ENCODE results near the gene PUS1.
"Not testable (repeated sequence)": the region's sequence is repeated elsewhere in the genome, so short reads cannot be mapped to it uniquely, and the experiment has no call there.

The PUS1 gene

DNA sequence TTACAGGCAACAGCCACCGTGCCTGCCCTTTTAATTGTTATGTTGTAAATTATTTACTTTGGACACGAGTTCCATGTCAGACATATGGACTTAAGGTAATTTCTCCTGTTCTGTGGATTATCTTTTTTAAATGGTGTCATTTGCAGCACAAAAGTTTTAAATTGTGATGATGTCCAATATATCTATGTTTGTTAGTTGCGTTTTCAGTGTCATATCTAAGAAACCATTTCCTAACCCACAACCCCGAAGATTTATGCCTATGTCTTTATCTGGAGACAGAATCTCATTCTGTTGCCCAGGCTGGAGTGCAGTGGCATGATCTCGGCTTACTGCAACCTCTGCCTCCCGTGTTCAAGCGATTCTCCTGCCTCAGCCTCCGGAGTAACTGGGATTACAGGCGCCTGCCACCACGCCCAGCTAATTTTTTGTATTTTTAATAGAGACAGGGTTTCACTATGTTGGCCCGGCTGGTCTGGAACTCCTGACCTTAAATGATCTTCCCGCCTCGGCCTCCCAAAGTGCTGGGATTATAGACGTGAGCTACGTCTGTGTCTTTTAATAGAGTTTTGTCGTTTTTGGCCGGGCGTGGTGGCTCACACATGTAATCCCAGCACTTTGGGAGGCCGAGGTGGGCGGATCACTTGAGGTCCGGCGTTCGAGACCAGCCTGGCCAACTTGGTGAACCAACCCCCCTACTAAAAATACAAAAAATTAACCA, 19.8 kb downstream of the PUS1 start:
- not testable (repeated sequence) for H3K4me3 ChIP-seq (ENCODE audit: low read length); H3K9ac ChIP-seq (ENCODE audit: low read length); H3K36me3 ChIP-seq (ENCODE audit: control insufficient read depth, insufficient read depth, low read length)

DNA sequence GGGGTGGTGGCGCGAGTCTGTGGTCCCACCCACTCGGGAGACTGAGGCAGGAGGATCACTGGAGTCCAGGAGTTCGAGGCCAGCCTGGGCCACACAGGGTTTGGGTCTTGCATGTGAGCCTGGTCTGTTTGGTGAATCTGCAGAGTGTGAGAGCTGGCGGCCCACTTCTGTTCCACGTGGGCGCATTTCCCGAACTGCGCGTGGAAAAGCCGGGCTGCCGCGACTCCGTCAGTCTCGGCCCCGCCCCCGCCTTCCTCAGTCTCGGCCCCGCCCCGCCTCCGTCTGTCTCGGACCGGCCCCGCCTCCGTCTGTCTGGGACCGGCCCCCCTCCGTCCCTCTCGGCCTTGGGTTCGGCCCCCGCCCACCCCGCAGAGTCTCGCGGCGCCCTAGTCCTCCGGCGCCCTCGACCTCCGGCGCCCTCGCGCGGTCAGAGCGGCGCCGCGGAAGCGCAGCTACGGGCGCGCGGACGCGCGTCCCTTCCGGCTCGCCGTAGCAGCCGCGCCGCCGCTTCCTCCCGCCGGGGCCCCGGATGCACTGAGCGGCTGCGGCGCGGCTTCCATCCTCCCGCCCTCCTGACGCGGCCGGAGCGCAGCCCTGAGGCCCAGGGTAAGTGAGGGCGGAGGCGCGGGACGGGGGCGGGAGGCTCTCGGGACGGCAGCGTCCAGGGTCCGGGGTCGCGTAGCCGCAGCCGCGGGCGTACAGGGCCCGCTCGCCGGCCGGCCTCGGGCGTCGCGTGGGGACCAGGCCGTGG, 20.5 kb downstream of the PUS1 start, which contains the start of gene EP400:
EP400 (plus strand) TSS at position 512 of the 751 bp plus-strand sequence. CDS start 10,678 bp downstream, outside the sequence.
- Histone ChIP-seq H3K9ac (ENCODE audit: low read length) (peak within 1 kb of the TSS; percentile 87), H3K36me3 (ENCODE audit: control insufficient read depth, insufficient read depth, low read length) (no peaks in the 10 kb centered on the region), H3K4me3 (ENCODE audit: low read length) (peak within 1 kb of the TSS; percentile 80), H3K9me3 (ENCODE audit: control insufficient read depth, low read length) (no peaks in the 10 kb centered on the region), H3K4me1 (ENCODE audit: control insufficient read depth, insufficient read depth, low read length) (peaks cover 9% of the 10 kb centered on the region), H3K27me3 (ENCODE audit: control insufficient read depth, insufficient read depth, low read length) (no peaks in the 10 kb centered on the region)

More for the DNA sequence above, 19.8 kb downstream of the PUS1 start:
- not testable (repeated sequence) for H3K4me1 ChIP-seq (ENCODE audit: control insufficient read depth, insufficient read depth, low read length); H3K27me3 ChIP-seq (ENCODE audit: control insufficient read depth, insufficient read depth, low read length); H3K9me3 ChIP-seq (ENCODE audit: control insufficient read depth, low read length)

DNA sequence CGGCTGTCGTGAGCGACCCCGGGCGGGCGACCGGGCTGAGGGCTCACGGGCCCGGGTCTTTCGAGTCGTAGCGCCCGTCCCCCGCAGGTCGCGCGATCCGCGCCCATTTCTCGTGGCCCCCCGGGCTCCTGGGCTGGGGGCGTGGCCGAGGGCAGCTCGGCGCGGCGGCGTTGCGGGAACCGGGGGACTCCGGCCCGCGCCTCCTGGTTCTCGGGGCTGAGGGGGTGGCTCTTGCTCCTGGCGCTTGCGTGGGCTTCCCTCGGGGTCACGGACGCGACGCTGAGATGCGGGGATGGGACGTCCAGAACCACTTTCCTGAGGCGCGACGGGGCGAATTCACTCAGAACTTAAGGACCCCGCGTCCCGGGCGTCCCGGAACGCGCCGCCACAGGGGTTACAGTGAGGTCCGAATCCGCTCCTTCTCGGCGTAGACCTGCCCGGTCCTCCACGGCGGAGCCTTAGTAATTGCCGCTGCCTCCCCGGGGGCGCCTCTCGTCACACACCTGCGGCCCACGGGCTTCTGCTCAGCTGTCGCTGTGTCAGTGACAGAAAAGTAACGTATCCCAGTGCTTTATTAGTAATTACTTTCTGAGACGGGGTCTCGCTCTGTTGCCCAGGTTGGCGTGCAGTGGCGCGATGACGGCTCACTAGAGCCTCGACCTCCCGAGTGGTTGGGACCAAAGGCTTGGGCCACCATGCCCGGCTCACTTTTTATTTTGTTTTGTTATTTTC, 21.3 kb downstream of the PUS1 start:
- no peaks in the 10 kb centered on the region for H3K9me3 ChIP-seq (ENCODE audit: control insufficient read depth, low read length)
- no peaks in the 10 kb centered on the region for H3K27me3 ChIP-seq (ENCODE audit: control insufficient read depth, insufficient read depth, low read length)
- peaks cover 9% of the 10 kb centered on the region for H3K4me1 ChIP-seq (ENCODE audit: control insufficient read depth, insufficient read depth, low read length)
- no peaks in the 10 kb centered on the region for H3K36me3 ChIP-seq (ENCODE audit: control insufficient read depth, insufficient read depth, low read length)
- peak overlapping the region; percentile 80 for H3K4me3 ChIP-seq (ENCODE audit: low read length)
- H3K9ac ChIP-seq (ENCODE audit: low read length) = peak overlapping the region; percentile 87

DNA sequence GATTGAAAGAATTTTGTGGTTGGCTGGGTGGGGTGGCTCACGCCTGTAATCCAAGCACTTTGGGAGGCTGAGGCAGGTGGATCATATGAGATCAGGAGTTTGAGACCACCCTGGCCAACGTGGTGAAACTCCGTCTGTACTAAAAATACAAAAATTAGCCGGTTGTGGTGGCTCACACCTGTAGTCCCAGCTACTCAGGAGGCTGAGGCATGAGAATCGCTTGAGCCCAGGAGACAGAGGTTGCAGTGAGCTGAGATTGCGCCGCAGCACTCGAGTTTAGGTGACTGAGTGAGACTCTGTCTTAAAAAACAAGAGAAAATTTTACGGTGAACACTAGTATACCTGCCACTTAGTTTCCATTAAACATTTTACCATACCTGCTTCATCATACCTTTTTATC, 24.7 kb downstream of the PUS1 start:
- not testable (repeated sequence) for H3K27me3 ChIP-seq (ENCODE audit: control insufficient read depth, insufficient read depth, low read length); H3K36me3 ChIP-seq (ENCODE audit: control insufficient read depth, insufficient read depth, low read length); H3K4me3 ChIP-seq (ENCODE audit: low read length); H3K9ac ChIP-seq (ENCODE audit: low read length); H3K9me3 ChIP-seq (ENCODE audit: control insufficient read depth, low read length)
- H3K4me1 ChIP-seq (ENCODE audit: control insufficient read depth, insufficient read depth, low read length) = peaks cover 21% of the 10 kb centered on the region

DNA sequence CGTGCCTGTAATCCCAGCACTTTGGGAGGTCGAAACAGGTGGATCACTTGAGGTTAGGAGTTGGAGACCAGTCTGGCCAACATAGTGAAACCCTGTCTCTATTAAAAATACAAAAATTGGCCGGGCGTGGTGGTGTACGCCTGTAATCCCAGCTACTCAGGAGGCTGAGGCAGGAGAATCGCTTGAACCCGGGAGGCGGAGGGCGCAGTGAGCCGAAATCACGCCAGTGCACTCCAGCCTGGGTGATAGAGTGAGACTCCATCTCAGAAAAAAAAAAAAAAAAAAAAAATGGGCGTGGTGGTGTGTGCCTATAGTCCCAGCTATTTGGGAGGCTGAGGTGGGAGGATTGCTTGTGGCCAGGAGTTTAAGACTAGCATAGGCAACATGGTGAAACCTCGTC, 25.4 kb downstream of the PUS1 start:
- H3K9ac ChIP-seq (ENCODE audit: low read length); H3K4me3 ChIP-seq (ENCODE audit: low read length); H3K27me3 ChIP-seq (ENCODE audit: control insufficient read depth, insufficient read depth, low read length); H3K36me3 ChIP-seq (ENCODE audit: control insufficient read depth, insufficient read depth, low read length); H3K9me3 ChIP-seq (ENCODE audit: control insufficient read depth, low read length): not testable (repeated sequence)
- H3K4me1 ChIP-seq (ENCODE audit: control insufficient read depth, insufficient read depth, low read length) = peaks cover 22% of the 10 kb centered on the region

DNA sequence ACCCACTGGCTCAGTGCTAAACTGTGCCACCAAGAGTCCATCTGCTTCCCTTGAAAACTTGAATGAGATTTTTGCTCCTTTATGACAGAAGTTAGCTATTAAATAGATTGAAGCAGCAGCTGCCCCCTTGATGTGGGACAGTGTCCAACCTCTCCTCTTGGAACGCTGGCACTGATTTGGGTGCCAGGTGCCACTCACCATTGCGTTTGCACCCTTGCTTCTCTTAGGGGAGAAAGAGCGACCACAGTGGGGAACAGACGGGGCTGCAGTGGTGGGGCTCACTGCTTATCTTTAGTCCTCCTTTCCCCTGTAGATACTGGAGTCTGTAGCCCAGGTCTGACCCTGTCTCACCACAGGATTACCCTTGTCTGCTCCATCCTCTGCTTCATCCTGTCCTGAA, 30.0 kb downstream of the PUS1 start:
- Histone ChIP-seq H3K4me1 (ENCODE audit: control insufficient read depth, insufficient read depth, low read length) (peaks cover 18% of the 10 kb centered on the region), H3K27me3 (ENCODE audit: control insufficient read depth, insufficient read depth, low read length) (no peaks in the 10 kb centered on the region), H3K9ac (ENCODE audit: low read length) (no peak overlapping the region), H3K4me3 (ENCODE audit: low read length) (no peak overlapping the region), H3K9me3 (ENCODE audit: control insufficient read depth, low read length) (no peaks in the 10 kb centered on the region), H3K36me3 (ENCODE audit: control insufficient read depth, insufficient read depth, low read length) (no peaks in the 10 kb centered on the region)

DNA sequence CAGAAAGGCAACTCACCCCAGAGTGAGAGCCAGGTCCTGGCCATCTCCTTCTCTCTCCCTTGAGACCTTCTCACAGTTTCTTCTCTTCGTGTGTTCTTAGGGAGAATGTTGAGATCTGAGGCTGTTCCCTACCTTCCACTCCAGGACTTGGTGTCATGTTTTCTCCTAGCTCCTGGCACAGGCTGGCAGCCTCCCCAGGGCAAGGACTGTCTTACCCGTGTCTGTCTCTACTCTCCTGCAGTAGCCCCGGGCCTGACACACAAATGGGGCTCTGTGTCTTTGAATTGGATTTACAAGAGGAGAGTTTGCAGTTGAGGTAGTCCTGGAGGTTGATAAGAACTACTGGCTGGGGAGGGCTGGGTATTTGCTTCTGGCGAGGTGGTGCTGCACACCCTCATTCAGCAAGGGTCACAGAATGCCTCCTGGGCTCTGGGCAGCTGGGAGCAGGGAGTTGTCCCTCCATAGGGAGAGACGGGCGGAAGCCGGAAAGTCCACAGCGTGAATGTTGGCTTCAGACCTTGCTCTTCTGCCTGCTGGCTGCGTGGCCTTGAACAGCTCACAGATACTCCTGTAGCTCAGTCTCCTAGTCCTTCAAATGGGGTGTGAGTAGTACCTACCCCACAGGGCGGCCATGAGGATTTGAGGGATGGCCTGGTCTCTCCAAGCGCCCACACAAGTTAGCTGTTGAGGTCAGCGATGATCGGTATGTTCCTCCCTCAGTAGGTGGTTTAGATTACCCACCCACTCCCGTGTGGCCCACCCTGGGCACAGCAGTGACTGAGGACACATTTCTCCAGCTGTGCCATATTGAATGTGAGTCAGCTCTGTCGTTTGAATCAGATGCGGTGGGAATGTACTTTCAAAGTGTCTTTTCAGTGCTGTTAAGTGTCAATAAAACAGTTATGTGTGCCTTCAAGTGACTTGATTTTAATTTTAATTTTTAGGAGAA, 30.8 kb downstream of the PUS1 start:
- Histone ChIP-seq H3K36me3 (ENCODE audit: control insufficient read depth, insufficient read depth, low read length) (no peaks in the 10 kb centered on the region), H3K4me3 (ENCODE audit: low read length) (no peak overlapping the region), H3K9ac (ENCODE audit: low read length) (no peak overlapping the region), H3K27me3 (ENCODE audit: control insufficient read depth, insufficient read depth, low read length) (no peaks in the 10 kb centered on the region), H3K4me1 (ENCODE audit: control insufficient read depth, insufficient read depth, low read length) (peaks cover 18% of the 10 kb centered on the region), H3K9me3 (ENCODE audit: control insufficient read depth, low read length) (no peaks in the 10 kb centered on the region)

DNA sequence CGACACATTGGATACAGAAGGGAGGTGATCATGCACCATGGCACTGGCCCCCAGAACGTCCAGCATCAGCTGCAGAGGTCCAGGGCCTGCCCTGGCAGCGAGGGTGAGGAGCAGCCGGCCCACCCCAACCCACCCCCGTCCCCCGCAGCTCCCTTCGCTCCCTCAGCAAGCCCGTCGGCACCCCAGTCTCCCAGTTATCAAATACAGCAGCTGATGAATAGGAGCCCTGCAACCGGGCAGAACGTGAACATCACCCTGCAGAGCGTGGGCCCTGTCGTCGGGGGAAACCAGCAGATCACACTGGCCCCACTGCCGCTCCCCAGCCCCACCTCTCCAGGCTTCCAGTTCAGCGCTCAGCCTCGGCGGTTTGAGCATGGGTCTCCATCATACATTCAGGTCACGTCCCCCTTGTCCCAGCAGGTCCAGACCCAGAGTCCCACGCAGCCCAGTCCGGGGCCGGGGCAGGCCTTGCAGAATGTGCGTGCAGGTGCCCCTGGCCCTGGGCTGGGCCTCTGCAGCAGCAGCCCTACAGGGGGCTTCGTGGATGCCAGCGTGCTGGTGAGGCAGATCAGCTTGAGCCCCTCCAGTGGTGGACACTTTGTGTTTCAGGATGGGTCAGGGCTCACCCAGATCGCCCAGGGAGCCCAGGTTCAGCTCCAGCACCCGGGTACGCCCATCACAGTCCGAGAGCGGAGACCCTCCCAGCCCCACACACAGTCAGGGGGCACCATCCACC, 31.7 kb downstream of the PUS1 start:
- not testable (repeated sequence) for H3K36me3 ChIP-seq (ENCODE audit: control insufficient read depth, insufficient read depth, low read length); H3K9ac ChIP-seq (ENCODE audit: low read length); H3K4me3 ChIP-seq (ENCODE audit: low read length); H3K9me3 ChIP-seq (ENCODE audit: control insufficient read depth, low read length); H3K27me3 ChIP-seq (ENCODE audit: control insufficient read depth, insufficient read depth, low read length)
- peaks cover 17% of the 10 kb centered on the region for H3K4me1 ChIP-seq (ENCODE audit: control insufficient read depth, insufficient read depth, low read length)

DNA sequence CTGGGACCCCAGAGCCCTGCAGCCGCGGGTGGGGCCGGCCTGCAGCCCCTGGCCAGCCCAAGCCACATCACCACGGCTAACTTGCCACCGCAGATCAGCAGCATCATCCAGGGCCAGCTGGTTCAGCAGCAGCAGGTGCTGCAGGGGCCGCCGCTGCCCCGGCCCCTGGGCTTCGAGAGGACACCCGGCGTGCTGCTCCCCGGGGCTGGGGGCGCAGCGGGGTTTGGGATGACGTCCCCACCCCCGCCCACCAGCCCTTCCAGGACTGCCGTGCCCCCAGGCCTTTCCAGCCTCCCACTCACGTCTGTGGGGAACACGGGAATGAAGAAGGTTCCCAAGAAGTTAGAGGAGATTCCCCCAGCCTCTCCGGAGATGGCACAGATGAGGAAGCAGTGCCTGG, 32.3 kb downstream of the PUS1 start:
- H3K9ac ChIP-seq (ENCODE audit: low read length); H3K4me3 ChIP-seq (ENCODE audit: low read length); H3K9me3 ChIP-seq (ENCODE audit: control insufficient read depth, low read length); H3K27me3 ChIP-seq (ENCODE audit: control insufficient read depth, insufficient read depth, low read length); H3K36me3 ChIP-seq (ENCODE audit: control insufficient read depth, insufficient read depth, low read length): not testable (repeated sequence)
- peaks cover 12% of the 10 kb centered on the region for H3K4me1 ChIP-seq (ENCODE audit: control insufficient read depth, insufficient read depth, low read length)

DNA sequence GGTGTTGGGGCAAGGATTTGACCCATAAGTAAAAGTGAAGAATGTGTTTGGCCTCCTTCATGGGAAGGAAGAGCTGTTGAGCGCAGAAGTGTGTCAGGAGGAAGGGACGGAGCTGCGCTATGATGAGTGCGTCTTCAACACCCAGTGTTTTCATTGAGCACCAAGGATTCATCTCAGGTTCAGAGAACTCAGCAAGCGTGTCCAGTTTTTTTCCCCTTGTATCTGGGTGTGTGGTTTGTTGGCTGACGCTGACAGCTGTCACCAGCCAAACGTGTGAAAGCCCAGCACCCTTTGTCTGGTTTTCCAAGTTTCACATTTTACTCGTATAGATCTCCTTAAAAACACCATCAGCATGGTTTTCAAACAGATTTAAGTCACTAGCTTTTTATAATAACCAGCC, 33.0 kb downstream of the PUS1 start:
- no peak overlapping the region for H3K4me3 ChIP-seq (ENCODE audit: low read length)

DNA sequence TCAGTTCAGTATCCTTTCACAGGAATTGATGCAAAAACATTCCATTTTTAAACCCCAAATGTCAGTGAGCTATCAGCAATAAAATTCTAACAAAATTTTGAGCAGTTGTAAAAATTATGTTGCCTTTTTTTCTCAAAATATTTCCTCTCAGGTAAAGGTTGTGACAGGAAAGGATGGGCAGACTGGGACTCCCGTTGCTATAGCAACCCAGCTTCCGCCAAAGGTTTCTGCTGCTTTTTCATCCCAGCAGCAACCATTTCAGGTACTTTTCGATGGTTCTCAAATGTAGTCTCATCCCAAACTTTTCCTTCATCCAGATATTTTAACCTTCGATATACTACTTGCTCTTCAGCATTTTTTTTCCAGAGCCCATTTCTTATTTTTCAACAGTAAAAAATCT, 34.3 kb downstream of the PUS1 start:
- no peak overlapping the region for H3K4me3 ChIP-seq (ENCODE audit: low read length)
- H3K9ac ChIP-seq (ENCODE audit: low read length) = no peak overlapping the region
- H3K36me3 ChIP-seq (ENCODE audit: control insufficient read depth, insufficient read depth, low read length) = no peaks in the 10 kb centered on the region
- H3K27me3 ChIP-seq (ENCODE audit: control insufficient read depth, insufficient read depth, low read length) = no peaks in the 10 kb centered on the region
- no peaks in the 10 kb centered on the region for H3K9me3 ChIP-seq (ENCODE audit: control insufficient read depth, low read length)
- peaks cover 6% of the 10 kb centered on the region for H3K4me1 ChIP-seq (ENCODE audit: control insufficient read depth, insufficient read depth, low read length)

More for the DNA sequence above, 33.0 kb downstream of the PUS1 start:
- H3K9me3 ChIP-seq (ENCODE audit: control insufficient read depth, low read length) = no peaks in the 10 kb centered on the region
- no peaks in the 10 kb centered on the region for H3K36me3 ChIP-seq (ENCODE audit: control insufficient read depth, insufficient read depth, low read length)
- H3K9ac ChIP-seq (ENCODE audit: low read length) = no peak overlapping the region
- peaks cover 12% of the 10 kb centered on the region for H3K4me1 ChIP-seq (ENCODE audit: control insufficient read depth, insufficient read depth, low read length)
- no peaks in the 10 kb centered on the region for H3K27me3 ChIP-seq (ENCODE audit: control insufficient read depth, insufficient read depth, low read length)
